CD4-positive, alpha-beta T cell treated with Interferon gamma for 1 hour (primary cell): ENCODE measurements around the gene FTO.

Source experiments
- DNase-seq: peaks from one replicate; pipeline ENCODE4 v3.0.0-alpha.2; 2020

Gene FTO

DNA sequence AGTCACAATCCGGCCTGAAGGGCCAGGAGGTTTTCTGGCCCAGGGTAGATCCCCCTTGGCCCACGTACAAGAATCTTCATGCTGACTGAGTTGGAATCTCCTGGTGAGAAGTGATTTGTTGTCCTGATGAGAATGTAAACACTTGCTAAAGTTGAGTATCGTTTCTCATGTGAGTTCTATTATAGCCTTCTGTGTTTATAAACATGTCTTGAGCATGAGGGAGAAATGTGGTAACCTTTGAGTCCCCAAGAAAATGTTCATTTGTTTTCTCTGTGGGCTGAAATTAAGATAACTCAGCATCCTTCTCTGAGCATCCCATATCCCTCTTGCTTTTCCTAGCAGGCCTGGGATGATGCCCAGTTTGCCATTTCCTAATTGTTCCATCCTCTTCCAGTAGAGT, 204.8 kb downstream of the FTO start:
- no peak for DNase-seq

DNA sequence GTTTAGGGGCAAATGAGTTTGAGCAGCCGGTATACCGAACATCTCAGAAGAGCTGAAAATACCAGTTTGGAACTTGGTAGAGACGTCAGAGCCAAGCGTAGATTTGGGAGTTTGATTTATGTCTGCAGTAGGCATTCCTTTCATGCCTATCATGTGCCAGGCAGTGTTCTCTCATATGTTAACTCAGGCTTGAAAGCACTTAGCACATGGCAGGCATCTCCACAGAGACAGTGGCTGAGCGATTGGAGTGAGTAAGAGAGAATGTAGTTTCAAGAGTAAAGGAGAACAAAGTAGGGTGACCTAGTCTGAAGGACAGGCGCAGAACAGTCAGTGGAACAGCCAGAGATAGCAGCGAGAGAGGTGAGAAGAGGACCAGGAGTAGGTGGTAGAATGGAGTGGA, 207.0 kb downstream of the FTO start:
- no peak for DNase-seq

DNA sequence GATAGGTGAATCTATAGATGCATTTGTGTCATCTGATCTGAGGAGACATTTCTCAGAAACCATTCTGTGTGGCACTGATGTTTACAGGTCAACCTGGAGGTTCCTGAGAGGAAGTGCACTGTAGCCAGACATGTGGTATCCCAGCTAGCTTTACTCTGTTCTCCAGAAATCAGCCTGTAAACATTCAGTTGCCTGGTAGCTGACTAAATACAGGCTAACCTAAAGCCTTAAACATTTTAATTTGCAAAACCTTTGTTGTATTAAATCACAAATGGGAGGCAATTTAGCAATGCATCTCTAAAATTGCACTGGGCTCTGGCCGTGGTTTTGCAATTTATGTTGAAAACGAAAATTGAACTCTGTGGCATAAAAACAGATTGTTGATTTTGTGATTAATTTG, 207.6 kb downstream of the FTO start:
- DNase-seq = no peak

DNA sequence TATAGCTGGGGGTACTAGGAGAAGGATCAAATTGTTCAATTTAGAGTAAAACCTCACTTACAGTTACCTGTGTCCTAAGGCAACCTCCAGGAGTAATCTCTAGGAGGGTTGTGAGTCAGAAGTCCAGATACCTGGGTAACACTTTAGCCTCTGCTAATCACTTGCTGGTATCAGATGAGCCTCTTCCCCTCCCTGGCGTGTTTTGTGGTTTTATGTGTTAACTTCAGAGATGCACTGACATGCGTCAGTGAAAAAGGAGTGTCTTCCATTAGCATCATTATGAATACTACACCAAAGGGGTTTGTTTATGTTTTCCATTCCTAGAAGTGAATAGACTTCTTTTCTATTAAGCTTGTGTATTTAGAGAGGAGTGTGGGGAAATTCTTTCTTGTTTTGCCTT, 208.2 kb downstream of the FTO start:
- DNase-seq = peak; percentile 7

DNA sequence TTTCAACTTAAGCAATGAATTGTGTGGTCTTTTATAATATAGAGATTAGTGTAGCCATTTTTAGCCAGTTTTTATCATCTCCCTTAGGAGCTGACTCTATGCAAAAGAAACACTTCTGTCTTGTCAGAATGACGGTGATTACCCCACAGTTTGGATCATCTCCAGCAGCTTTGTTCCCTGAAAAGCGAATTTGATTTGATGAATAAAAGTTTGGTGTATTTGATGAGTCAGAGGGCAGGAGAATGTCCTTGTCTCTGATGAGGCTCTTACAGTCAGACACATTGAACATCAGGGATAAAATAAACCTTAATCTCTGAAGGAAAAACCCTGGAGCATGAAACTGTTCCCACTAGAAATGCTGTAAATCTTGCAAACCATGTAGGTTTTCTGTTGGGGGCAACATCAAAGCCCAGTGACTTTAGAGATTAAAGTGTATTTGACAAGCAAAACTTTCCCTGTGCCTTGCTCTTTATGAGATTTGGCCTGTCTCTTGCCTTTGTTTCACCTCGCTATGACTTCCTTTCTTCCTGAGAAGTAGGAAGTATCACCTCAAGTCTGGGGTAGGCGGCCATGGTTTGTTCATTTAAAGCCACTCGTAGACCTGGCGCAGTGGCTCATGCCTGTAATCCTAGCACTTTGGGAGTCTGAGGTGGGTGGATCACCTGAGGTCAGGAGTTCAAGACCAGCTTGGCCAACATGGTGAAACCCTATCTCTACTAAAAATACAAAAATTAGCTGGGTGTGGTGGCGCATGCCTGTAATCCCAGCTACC, 209.3 kb downstream of the FTO start:
- DNase-seq = no peak

DNA sequence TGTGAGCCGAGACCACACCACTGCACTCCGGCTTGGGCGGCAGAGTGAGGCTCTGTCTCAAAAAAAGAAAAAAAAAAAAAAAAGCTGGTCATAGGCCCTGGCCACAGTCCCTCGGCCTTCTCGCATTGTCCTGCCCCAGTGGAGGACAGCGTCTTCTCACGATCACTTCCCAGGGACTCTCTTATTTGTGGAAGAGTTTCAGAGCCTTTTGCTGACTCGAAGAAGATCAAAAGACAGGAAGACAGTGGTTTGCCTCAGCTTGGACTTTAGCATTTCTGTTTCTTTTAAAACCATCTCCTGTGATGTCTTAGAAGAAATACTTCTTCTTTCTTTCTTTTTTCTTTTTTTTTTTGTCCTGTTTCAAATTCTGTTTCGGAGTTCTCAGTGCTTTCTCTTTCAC, 210.0 kb downstream of the FTO start:
- DNase-seq = no peak

DNA sequence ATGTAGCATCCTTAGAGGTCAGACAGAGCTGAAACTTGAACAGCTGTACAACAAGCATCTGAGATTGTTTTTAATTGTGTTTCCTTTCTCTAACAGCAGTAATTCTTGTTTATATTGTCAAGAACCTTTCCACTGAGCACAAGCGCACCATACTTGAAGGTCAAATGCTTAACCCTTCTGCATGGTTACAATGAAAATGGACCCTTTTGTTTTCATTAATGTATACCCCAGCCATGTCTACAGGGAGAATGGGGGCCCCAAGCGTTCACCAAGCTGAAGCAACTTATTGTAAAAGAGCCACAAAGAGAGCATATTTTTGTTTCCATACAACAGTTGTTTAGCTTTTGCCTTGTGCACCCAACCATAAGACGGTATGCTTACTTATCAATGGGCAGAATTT, 210.8 kb downstream of the FTO start:
- DNase-seq = no peak

DNA sequence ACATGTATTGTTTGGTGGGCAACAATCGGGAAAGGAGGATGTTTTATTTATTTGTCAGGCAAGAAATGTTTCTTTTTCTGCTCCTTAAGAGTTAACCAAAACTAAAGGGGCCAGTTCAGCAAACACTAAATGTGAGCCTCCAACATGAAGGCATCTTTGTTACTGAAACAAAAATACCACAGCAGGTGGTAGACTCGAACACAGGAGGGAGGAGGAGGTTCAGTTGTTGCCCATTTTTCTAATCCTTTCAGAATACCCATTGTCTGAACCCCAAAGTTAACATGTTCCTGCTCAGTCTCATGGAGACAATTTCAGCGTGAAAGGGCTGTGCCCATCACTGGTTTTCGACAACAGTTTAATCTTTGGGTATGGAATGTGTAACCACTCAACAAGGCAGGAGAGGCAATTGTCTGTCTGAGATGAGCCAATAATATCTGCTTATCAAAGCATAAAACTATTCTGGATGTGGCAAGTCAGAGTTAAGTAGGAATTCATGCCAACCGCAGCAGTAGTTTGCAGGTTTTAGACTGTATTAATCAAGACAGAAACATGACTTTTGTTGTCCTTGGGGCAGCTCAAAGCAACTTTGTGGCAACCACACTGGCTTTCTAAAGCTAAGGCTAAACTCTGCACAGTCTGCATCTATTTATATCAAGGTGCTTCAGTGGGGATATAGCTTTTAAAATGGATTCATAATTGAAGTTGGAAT, 211.7 kb downstream of the FTO start:
- DNase-seq = no peak

DNA sequence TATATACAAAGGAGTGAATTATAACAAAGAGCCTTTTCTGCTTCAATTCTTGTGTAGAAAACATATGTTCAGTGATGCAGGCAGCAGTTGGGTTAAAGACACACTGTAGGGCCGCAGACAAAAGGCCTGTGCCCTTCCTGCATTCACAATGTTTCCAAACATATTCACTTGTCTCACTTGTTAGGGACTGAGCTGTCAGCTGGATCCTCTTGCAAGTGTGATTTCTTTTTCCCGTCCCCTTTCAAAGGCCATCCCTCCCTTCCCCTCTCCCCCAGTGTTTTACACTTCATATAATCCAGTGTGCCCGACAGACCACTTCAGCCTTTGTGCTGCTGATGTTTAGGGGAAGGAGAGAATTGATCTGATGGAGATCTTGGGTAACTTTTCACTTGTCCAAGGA, 217.0 kb downstream of the FTO start:
- no peak for DNase-seq

DNA sequence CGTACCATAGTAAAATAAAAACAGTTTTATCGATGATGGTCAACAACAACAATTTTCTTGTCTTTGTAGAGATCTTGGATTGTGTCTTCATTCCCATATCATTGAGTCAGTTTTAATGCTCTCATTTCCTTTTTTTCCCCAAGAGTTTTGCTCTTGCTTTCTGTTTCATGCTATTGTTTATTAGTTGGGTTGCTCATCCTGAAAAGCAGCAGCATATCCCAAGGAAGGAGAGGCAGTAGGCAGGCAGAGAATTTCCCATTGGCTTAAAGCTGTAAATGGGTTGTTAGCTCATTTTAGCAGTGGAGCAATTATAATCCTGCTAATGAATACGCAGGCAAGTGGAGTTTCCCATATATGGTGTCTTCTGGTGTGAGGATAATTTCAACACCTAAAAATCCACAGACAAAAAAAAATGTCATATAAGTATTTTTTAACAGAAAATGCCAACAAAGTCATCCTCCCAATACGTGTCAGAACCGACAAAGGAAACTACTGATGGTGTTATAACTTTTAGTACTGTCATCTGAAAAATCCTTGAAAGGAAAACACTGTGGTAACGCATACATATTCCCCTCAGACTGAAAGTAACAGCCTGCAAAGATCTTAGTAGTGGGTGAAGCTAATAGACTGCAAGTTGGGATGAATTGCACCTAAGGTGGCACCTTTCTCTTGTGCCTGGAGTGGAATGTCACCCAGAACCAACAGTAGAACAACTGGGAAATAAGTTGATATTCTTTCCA, 218.3 kb downstream of the FTO start:
- no peak for DNase-seq

DNA sequence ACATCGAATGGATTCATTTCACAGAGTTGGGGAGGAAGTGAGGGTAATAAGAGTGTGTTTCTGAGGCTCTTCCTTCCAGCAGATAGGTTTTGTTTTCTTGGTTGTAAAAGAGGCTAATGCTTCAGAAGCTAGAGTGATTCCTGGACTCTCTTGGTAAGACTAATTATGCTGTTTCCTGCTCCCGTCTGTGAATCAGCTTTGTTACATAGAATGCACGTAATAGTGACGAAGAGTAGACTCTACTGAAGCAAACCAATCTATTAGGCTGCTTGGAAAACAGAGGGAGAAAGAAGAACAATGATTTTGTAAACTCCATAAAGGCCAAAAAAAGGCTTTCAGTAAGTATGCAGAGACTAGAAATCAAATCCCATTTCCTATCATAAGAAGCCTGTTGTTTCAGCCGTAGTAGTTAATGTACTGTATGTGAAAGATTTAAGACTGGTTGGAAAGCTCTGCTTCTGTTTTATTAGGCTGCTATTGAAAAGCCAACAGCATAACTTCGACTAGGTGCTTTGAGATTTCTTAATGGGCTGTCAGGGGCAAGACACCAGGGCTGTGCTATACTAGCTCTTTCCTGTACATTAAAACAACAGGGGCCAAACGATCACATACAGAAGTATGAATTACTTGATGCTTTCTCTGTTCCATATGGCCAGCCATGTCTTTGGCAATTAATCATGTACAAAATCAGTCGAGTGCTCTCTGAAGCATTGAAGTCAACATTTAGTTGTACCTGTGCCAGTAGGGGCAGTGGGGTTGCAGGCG, 219.0 kb downstream of the FTO start:
- DNase-seq = no peak

DNA sequence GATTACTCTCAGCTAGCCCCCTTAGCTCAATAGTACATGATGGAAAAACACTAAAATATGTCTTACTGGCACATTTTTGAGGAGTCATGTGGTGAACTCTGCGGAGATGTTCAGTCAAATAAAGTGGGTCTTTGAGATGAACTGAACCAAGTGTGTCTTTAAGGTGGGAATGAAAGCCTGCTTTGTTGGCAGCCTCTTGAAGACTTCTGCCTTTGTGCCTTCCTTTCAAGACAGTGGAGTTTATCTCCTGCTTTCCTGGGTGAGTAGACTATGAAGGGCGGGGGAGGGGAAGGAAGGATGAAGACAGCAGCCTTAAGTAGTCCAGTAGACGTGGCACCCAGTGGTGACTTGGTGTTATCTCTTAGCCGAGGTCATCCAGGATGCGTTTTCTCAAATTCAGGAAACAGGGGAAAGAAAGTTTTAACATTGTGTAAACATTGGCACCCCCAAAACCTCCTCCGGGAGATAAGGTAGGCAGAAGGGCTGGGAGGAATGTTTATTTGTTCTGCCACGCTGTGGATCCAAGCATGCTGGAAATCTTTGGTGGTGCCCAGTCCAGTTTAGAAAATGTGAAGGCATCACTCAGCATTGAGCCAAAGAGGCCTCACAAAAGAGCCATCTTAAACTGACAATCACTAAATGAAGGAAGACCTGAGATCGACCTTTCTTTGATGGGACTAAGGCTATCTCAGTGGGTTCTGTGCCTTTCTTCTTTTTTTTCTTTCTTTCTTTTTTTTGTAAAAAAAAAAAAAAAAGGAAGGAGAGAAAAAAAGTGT, 220.6 kb downstream of the FTO start:
- no peak for DNase-seq

DNA sequence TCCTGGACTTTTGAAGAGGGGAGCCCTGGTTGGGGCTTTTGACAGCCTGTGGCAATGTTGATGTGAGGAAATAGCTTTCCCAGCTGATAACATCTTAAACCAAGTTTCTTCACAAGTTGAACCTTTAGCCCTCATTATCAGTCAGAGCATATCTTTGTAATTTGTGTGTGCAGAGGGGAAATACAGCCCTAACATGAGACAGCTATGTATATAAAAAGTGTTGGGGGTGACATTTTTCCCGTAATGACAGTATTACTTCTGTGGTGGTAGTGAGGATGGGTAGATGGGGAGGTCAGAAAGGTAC, 221.1 kb downstream of the FTO start:
- DNase-seq = no peak

DNA sequence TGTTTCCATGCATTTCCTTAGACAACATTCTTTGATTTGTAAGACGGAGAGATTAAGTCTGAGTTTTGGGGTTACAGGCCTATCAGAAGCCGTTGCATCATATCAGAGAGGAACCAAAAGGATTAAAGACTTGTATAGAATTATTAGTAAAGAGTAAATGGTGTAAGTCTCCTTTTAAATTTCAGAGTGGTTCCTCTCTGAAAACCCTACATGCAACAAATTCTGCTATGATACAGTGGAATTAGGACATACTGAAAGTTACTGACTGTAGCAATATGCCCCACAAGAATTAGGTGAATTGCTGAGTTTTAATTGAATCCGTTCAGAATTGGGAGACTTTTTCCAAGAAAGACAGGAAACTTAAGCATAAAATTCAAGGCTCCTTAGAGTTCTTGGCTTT, 221.6 kb downstream of the FTO start:
- DNase-seq = no peak

DNA sequence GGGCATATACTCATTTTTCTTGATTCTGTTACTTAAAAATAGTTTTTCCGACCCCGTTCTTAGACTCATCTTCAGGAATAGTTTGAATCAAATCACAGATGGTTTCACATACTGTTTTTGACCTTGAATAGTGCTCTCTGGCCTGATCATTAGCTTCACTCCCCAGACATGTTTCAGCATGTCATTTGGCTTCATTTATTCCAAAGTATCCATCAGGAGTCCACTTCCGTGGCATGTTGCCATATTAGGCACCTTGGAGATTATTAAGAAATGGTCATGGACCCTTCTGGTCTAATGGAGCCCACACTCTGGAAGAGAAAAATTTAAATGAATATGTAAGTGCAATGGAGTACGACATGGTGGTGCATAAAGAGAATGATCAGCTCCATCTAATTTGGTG, 222.3 kb downstream of the FTO start:
- no peak for DNase-seq

DNA sequence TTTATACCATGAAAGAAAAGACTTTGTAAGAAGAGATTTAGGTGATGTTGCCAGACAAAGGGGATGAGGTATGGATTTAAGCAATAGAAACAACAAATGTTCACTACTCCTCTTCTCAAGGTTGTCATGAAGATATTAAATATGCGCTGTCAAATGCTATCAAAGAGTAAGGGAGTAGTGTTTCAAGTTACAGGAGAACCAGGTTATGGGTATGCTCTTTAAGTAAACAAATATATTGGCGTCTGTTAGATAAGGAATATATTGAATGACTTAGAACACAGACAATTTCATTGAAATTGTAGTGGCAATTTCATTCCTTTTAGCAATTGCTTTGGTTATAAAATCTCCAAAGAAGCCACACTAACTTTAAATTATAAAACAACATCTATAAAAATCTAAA, 229.0 kb downstream of the FTO start:
- no peak for DNase-seq

DNA sequence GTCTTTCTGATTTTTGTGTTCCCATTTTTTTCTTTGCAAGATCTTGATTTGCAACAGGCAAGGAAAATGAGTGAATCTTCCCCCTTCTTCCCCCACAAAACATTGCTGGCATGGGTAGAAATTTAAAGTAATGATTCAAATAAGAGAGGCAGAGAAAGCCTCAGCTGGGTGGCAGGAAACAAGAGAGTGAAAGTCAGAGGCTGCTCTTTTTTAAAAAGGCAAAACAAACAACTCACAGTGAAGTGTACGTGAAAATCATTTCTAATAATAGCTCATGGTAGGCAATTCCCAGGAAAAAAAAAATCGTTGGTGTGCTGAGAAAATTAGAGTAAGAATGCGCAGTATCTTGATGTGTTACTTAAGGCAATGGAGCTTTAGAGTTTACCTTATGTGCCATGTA, 229.5 kb downstream of the FTO start:
- no peak for DNase-seq

DNA sequence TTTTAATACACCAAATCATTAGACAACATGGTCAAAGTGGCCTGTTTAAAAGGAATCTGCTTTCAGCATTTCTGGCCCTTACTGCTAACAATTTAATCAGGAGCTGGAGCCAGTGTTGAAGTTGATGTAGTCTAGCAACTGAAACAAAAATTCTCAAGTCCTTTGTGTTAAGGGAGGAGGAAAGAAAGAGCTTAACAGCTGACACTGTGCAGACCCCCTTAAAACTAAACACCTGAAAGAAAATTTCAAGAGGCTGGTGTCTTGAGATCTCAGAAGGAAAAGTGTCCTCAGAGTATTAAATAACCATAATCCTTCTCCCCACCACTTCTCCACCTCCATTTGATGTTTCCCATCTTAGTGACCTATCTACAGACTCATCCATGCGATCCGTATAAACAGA, 232.1 kb downstream of the FTO start:
- no peak for DNase-seq

DNA sequence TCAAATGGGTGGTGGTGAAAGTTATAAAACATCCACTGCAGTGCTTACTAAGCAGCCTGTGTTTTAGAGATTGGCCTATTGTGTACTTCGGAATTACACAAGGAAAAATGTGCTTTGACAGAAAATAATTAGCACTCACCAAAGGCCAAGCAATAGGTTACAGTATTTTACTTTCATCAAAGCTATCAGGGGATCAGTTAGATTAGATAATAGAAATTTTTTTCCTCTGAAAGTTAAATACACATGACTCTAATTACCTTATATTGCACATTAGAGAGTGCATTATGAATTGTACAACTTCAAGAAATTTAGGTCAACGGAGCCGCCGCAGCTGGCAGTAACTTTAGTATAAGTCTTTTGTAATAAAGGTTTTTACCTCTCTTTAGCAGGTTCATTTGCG, 232.6 kb downstream of the FTO start:
- no peak for DNase-seq

DNA sequence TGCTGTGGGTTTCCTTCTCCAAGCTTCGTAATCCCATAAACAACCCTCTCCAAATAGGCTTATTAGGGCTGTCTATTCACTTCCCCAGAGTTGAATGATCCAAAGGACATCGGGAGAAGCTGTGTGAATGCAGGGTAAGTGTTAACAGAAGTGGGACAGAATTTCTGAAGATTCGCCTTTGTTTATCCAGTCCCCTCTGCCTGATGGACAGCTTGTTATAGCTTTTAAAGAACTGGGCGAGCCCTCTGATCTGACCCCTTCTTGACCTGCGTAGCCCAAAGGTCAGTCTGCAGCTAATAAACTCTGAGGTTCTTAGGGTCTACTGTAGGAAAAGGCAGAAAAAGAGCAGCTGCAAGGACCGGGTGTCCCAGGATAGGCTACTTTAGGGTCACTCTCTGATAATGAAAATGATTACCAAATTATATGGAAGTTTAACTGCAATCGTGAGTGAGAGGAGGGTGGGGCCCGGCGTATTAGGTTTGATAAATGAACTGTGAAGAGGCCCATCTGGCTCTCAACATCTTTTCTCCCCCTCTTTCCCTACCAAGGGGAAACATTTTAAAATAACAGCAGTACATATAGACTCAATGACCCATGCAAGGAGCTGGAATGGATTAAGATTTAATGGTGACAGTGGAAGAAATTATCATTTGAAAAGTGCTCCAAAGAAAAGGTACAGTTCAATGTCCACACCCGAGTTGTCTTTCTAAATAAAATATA, 233.4 kb downstream of the FTO start:
- DNase-seq = no peak

DNA sequence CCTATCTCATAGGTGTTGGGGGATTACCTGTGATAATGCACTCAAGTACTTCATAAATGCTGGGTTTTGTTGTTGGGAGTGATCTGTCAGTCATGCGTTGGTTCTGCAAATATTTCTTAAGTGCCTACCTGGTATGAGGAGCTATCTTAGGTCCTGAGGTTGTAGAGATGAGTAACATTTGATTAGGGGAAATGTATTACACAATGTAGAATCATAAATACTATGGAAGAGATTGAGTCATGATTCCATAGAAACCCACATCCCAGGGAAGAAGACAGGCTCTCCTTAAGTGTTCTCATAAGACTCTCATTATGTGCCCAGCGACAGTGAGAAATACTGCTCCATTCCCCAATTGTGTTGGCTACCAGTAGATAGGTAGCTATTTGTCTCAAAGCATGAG, 240.1 kb downstream of the FTO start:
- DNase-seq = no peak

DNA sequence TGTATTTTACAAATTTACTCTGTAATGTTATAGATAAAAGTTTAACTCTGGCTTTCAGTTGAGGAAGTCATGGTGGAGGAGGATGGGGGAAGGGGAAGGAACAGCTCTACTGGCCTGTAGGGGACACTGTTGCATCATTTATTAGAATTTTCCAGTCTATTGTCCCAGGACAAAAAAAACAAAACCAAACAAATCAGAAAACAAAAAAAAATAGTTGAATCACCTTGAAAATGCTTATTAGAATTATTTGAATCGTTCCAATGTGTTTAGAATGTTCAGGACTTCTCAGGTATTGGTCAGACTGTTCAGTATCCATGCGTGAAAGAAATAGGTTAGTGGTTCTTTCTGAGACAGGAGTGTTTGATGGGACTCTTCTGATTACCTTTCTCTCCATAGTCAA, 242.0 kb downstream of the FTO start:
- DNase-seq = no peak
